NT2/D1 (cell line): Measurements from ENCODE around the gene KCNJ6.

Experiments used
- YY1 ChIP-seq: IDR thresholded peaks from 2 replicates; pipeline ENCODE4 v1.6.1; 2011; ENCODE audit not compliant: insufficient read length, insufficient read depth
- ZNF274 ChIP-seq: IDR thresholded peaks from 2 replicates; pipeline ENCODE4 v1.6.1; 2011; ENCODE audit warnings: mild to moderate bottlenecking, low read depth, low read length

DNA sequence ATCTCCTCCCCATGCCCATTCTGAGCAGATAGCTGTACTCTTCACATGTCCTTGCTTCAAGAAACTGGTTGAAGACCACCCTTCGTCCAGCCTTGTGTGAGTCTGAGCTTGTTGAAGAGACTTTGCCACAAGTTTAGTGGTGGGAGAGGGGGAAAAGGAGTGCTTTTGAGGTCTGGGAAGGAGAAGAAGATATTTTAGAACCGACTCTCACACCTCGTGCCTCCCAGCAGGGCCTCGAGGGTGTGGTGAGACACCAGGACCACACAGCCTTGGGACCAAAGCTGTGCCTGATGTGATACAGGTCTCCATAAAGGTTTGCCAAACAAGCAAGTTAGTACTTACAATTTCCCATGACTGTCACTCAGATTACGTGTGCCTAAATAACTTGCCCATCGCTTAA is 347.8 kb downstream of the KCNJ6 start:
- TF ChIP-seq YY1 (no peak), ZNF274 (no peak)
